Glutamatergic neuron (in vitro differentiated cells): ENCODE data around the gene PTPRR. TPM values are rescaled to one million over a fixed set of nuclear protein-coding genes. Genes with fewer than 3 reads are reported as not detected.

Source experiments
- DNase-seq: peaks from one replicate; pipeline ENCODE4 v3.0.0; 2022
- H3K27ac Mint-ChIP-seq: one replicate; pipeline ENCODE4 v1.8.0; 2020; ENCODE audit warnings: mild to moderate bottlenecking, mixed read lengths, inconsistent platforms; ENCODE audit not compliant: unreplicated experiment
- H3K27me3 Mint-ChIP-seq: one replicate; pipeline ENCODE4 v1.8.0; 2020; ENCODE audit warnings: mild to moderate bottlenecking, moderate library complexity, mixed read lengths, inconsistent platforms; ENCODE audit not compliant: unreplicated experiment
- H3K36me3 Mint-ChIP-seq: one replicate; pipeline ENCODE4 v1.8.0; 2020; ENCODE audit warnings: mild to moderate bottlenecking, mixed read lengths, inconsistent platforms; ENCODE audit not compliant: unreplicated experiment
- H3K4me1 Mint-ChIP-seq: one replicate; pipeline ENCODE4 v1.8.0; 2020; ENCODE audit warnings: mild to moderate bottlenecking, low read depth, mixed read lengths, inconsistent platforms; ENCODE audit not compliant: unreplicated experiment
- H3K4me3 Mint-ChIP-seq: one replicate; pipeline ENCODE4 v1.8.0; 2020; ENCODE audit warnings: mild to moderate bottlenecking, mixed read lengths, inconsistent platforms; ENCODE audit not compliant: unreplicated experiment
- H3K9me3 Mint-ChIP-seq: one replicate; pipeline ENCODE4 v1.8.0; 2020; ENCODE audit warnings: mild to moderate bottlenecking, moderate library complexity, mixed read lengths, inconsistent platforms; ENCODE audit not compliant: unreplicated experiment
- CTCF ChIP-seq: fragments of 200-600 bp; sonication (generic); IDR thresholded peaks from one replicate; pipeline ENCODE4 v1.5.0; 2021; ENCODE audit not compliant: partially characterized antibody, unreplicated experiment
- total RNA-seq: library from RNA; stranded (reverse); fragmentation: NEBNext Ultra II Directional; extraction: Animal tissue kit (Norgen Biotek cat#: 25700); gene quantifications from one replicate; pipeline ENCODE4 v1.2.1, GENCODE V29; 2021; ENCODE audit not compliant: unreplicated experiment

PTPRR gene
- total RNA-seq, 1 donor from 2014 or later = 0.34 TPM

DNA sequence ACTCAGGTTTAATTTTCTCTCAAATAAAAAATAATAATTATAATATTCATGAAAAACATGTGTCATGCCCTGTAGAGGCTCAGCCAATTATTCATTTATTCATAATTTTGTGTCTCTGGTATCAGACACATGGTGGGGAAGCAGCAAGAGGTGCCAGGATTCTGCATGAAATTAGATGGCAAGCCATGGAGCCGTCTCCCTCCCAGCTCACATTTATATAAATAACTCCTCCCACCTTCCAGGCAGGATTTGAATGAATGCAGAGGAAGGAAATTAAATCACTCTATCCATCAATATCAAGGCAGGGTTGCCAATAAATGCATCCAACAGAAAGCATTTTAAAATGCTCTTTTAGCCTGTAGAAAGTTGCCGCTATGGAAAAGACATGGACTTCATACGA lies 98.1 kb downstream of the PTPRR start:
- Mint-ChIP-seq H3K27ac (no peak overlapping the region), H3K36me3 (no peaks in the 10 kb centered on the region), H3K4me3 (no peak overlapping the region), H3K4me1 (no peaks in the 10 kb centered on the region), H3K9me3 (peaks cover 2% of the 10 kb centered on the region), H3K27me3 (no peaks in the 10 kb centered on the region)
- no peak for DNase-seq
- TF ChIP-seq CTCF = no peak

- no peak for DNase-seq
- Mint-ChIP-seq H3K27me3 (no peaks in the 10 kb centered on the region), H3K9me3 (peaks cover 2% of the 10 kb centered on the region), H3K36me3 (peaks cover 5% of the 10 kb centered on the region), H3K4me1 (no peaks in the 10 kb centered on the region), H3K4me3 (no peak overlapping the region), H3K27ac (no peak overlapping the region)
- no peak for TF ChIP-seq CTCF
Measured at GRCh38 chr12:70815971-70816391, 104.6 kb downstream of the PTPRR start.

GRCh38 chr12:70815056-70815455 lies 105.5 kb downstream of the PTPRR start:
- no peaks in the 10 kb centered on the region for H3K27me3 Mint-ChIP-seq
- TF ChIP-seq CTCF = no peak
- H3K9me3 Mint-ChIP-seq = no peaks in the 10 kb centered on the region
- no peaks in the 10 kb centered on the region for H3K4me1 Mint-ChIP-seq
- no peak overlapping the region for H3K27ac Mint-ChIP-seq
- H3K4me3 Mint-ChIP-seq = no peak overlapping the region
- no peak for DNase-seq
- H3K36me3 Mint-ChIP-seq = peaks cover 5% of the 10 kb centered on the region

GRCh38 chr12:70813559-70813958 lies 107.0 kb downstream of the PTPRR start:
- Mint-ChIP-seq H3K27me3 (no peaks in the 10 kb centered on the region), H3K4me1 (no peaks in the 10 kb centered on the region), H3K9me3 (peaks cover 1% of the 10 kb centered on the region), H3K4me3 (no peak overlapping the region), H3K27ac (no peak overlapping the region), H3K36me3 (peaks cover 9% of the 10 kb centered on the region)
- no peak for DNase-seq
- TF ChIP-seq CTCF = no peak

- no peaks in the 10 kb centered on the region for H3K27me3 Mint-ChIP-seq
- H3K27ac Mint-ChIP-seq = no peak overlapping the region
- H3K4me1 Mint-ChIP-seq = no peaks in the 10 kb centered on the region
- DNase-seq = no peak
- no peak for TF ChIP-seq CTCF
- no peak overlapping the region for H3K4me3 Mint-ChIP-seq
- peaks cover 14% of the 10 kb centered on the region for H3K36me3 Mint-ChIP-seq
- H3K9me3 Mint-ChIP-seq = peaks cover 2% of the 10 kb centered on the region
Measured at GRCh38 chr12:70812136-70812535, 108.4 kb downstream of the PTPRR start.
